K562 (cell line): ENCODE results near the gene NDUFA3.

Experiments
- EHMT2 ChIP-seq: fragments of 450-650 bp; IDR thresholded peaks from 2 replicates; pipeline ENCODE4 v1.6.1; 2018; ENCODE audit warnings: antibody characterized with exemption
- JUND ChIP-seq, 2 experiments: IDR thresholded peaks; 2 replicates in 1 of 2; 3 replicates in 1 of 2; pipeline ENCODE4 v1.6.1; 2011; ENCODE audit warnings: borderline replicate concordance in 2 of 2, low read depth in 2 of 2, low read length in 2 of 2, improper control_type of control experiment in 1 of 2, missing biosample characterization in 1 of 2, missing genetic modification characterization in 1 of 2, missing genetic modification reagents in 1 of 2
- MAFG ChIP-seq: fragments of 450-650 bp; conservative IDR thresholded peaks from 2 replicates; pipeline ENCODE4 v1.6.1; 2016; ENCODE audit warnings: missing genetic modification characterization, missing compliant biosample characterization
- POLR2A ChIP-seq: fragments of 450-650 bp; conservative IDR thresholded peaks from 2 replicates; pipeline ENCODE4 v1.6.1; 2016
- RBM22 ChIP-seq: fragments of 200-400 bp; formaldehyde crosslinking; IDR thresholded peaks from 2 replicates; pipeline ENCODE4 v1.6.1; 2018; ENCODE audit warnings: low read length, low read depth; ENCODE audit not compliant: poor library complexity, severe bottlenecking
- SIN3A ChIP-seq, 2 experiments: fragments of 150-350 bp in 1 of 2; IDR thresholded peaks; 2 replicates each; pipeline ENCODE4 v1.6.1; 2011 to 2016; ENCODE audit warnings: borderline replicate concordance in 2 of 2, low read depth in 2 of 2, low read length in 2 of 2, mild to moderate bottlenecking in 2 of 2, moderate library complexity in 2 of 2; ENCODE audit not compliant: control insufficient read depth in 1 of 2
- TF ChIP-seq, protein P1 (sequence below), 3 experiments: IDR thresholded peaks in 2 of 3; conservative IDR thresholded peaks in 1 of 3; 2 replicates each; pipeline ENCODE4 v1.5.1; 2011 to 2012; ENCODE audit warnings: low read length in 3 of 3, mild to moderate bottlenecking in 3 of 3, control low read depth in 2 of 3, improper control_type of control experiment in 1 of 3, inconsistent platforms in 1 of 3, low read depth in 1 of 3, mixed read lengths in 1 of 3, moderate library complexity in 1 of 3; ENCODE audit not compliant: insufficient read depth in 2 of 3
- TF ChIP-seq, protein P2 (sequence below), 2 experiments: fragments of 450-650 bp; IDR thresholded peaks; 2 replicates each; pipeline ENCODE4 v1.6.1; 2018; ENCODE audit warnings: mild to moderate bottlenecking in 2 of 2, low read depth in 1 of 2; ENCODE audit not compliant: partially characterized antibody in 2 of 2
- TF ChIP-seq, protein P3 (sequence below): sonication (generic); formaldehyde crosslinking; IDR thresholded peaks from 2 replicates; pipeline ENCODE4 v1.4.0; 2020; ENCODE audit warnings: mild to moderate bottlenecking, missing genetic modification reagents

DNA sequence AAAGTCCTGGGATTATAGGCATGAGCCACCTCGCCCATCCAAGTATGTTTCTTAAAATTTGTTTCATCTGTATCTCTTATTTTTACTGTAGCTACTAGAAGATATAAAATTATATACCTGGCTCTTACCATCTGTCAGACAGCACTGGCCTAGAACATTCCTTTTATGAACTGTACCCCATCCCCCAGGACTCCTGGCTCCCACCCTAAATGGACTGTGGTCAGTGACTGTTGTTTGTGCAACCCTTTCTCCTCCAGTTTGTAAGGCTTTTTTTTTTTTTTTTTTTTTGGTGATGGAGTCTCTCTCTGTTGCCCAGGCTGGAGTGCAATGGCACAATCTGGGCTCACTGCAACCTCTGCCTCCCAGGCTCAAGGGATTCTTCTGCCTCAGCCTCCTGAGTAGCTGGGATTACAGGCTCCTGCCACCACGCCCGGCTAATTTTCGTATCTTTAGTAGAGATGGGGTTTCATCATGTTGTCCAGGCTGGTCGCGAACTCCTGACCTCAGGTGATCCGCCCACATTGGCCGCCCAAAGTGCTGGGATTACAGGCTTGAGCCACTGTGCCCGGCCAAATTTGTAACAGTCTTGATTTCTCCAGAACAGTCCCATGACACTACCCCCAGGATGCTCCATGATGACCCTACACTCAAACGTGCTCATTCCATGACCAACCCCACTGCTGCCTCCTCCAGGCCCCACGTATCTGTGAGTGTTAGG, 2.5 kb downstream of the NDUFA3 start:
- TF ChIP-seq SIN3A (IDR thresholded peaks at IDR 0.05; ENCODE audit: borderline replicate concordance in 2 of 2, control insufficient read depth in 1 of 2, low read depth in 2 of 2, low read length in 2 of 2), result no peak
- TF ChIP-seq, protein P1, sequence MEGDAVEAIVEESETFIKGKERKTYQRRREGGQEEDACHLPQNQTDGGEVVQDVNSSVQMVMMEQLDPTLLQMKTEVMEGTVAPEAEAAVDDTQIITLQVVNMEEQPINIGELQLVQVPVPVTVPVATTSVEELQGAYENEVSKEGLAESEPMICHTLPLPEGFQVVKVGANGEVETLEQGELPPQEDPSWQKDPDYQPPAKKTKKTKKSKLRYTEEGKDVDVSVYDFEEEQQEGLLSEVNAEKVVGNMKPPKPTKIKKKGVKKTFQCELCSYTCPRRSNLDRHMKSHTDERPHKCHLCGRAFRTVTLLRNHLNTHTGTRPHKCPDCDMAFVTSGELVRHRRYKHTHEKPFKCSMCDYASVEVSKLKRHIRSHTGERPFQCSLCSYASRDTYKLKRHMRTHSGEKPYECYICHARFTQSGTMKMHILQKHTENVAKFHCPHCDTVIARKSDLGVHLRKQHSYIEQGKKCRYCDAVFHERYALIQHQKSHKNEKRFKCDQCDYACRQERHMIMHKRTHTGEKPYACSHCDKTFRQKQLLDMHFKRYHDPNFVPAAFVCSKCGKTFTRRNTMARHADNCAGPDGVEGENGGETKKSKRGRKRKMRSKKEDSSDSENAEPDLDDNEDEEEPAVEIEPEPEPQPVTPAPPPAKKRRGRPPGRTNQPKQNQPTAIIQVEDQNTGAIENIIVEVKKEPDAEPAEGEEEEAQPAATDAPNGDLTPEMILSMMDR (IDR thresholded peaks at IDR 0.05 in 2 of 3, conservative IDR thresholded peaks at IDR 0.05 in 1 of 3; ENCODE audit: insufficient read depth in 2 of 3, low read depth in 1 of 3, low read length in 3 of 3), result no peak
- no peak for TF ChIP-seq POLR2A
- TF ChIP-seq, protein P2, sequence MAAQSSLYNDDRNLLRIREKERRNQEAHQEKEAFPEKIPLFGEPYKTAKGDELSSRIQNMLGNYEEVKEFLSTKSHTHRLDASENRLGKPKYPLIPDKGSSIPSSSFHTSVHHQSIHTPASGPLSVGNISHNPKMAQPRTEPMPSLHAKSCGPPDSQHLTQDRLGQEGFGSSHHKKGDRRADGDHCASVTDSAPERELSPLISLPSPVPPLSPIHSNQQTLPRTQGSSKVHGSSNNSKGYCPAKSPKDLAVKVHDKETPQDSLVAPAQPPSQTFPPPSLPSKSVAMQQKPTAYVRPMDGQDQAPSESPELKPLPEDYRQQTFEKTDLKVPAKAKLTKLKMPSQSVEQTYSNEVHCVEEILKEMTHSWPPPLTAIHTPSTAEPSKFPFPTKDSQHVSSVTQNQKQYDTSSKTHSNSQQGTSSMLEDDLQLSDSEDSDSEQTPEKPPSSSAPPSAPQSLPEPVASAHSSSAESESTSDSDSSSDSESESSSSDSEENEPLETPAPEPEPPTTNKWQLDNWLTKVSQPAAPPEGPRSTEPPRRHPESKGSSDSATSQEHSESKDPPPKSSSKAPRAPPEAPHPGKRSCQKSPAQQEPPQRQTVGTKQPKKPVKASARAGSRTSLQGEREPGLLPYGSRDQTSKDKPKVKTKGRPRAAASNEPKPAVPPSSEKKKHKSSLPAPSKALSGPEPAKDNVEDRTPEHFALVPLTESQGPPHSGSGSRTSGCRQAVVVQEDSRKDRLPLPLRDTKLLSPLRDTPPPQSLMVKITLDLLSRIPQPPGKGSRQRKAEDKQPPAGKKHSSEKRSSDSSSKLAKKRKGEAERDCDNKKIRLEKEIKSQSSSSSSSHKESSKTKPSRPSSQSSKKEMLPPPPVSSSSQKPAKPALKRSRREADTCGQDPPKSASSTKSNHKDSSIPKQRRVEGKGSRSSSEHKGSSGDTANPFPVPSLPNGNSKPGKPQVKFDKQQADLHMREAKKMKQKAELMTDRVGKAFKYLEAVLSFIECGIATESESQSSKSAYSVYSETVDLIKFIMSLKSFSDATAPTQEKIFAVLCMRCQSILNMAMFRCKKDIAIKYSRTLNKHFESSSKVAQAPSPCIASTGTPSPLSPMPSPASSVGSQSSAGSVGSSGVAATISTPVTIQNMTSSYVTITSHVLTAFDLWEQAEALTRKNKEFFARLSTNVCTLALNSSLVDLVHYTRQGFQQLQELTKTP (IDR thresholded peaks at IDR 0.05; ENCODE audit: low read depth in 1 of 2, partially characterized antibody in 2 of 2), result no peak
- TF ChIP-seq, protein P3, sequence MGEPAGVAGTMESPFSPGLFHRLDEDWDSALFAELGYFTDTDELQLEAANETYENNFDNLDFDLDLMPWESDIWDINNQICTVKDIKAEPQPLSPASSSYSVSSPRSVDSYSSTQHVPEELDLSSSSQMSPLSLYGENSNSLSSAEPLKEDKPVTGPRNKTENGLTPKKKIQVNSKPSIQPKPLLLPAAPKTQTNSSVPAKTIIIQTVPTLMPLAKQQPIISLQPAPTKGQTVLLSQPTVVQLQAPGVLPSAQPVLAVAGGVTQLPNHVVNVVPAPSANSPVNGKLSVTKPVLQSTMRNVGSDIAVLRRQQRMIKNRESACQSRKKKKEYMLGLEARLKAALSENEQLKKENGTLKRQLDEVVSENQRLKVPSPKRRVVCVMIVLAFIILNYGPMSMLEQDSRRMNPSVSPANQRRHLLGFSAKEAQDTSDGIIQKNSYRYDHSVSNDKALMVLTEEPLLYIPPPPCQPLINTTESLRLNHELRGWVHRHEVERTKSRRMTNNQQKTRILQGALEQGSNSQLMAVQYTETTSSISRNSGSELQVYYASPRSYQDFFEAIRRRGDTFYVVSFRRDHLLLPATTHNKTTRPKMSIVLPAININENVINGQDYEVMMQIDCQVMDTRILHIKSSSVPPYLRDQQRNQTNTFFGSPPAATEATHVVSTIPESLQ (CRISPR knock-in tag), result no peak
- TF ChIP-seq EHMT2, result no peak
- TF ChIP-seq RBM22, result no peak
- TF ChIP-seq MAFG, result no peak
- TF ChIP-seq JUND (IDR thresholded peaks at IDR 0.05; ENCODE audit: borderline replicate concordance, low read depth, low read length), result no peak
- no peak for TF ChIP-seq JUND (tag; IDR thresholded peaks at IDR 0.05; ENCODE audit: borderline replicate concordance, low read depth, low read length)
